Posterior cingulate gyrus (tissue), 11 donors: ENCODE results near the gene DAPK1.

ENCODE experiments used
- DNase-seq, 10 donors: peaks; one replicate each; pipeline versions ENCODE4 v3.0.0 to v3.0.0-alpha.2; 2020 to 2021; ENCODE audit warnings: mixed read lengths in 3 of 10
- intact Hi-C: fragments of 100-400 bp; cut with DNase I; formaldehyde crosslinking; loops from one replicate; pipeline ENCODE4 v1.15.1; 2023

The DAPK1 gene

GRCh38 chr9:87585123-87585855 is 87.6 kb downstream of the DAPK1 start:
- no peak for DNase-seq

GRCh38 chr9:87586731-87587355 is 89.2 kb downstream of the DAPK1 start:
- no peak for DNase-seq
- intact Hi-C loops = no loop called here

More at GRCh38 chr9:87585123-87585855, 87.6 kb downstream of the DAPK1 start:
- intact Hi-C loops = no loop called here

GRCh38 chr9:87587356-87587745 is 89.7 kb downstream of the DAPK1 start:
- no peak for DNase-seq
- intact Hi-C loops = no loop called here

GRCh38 chr9:87587864-87588263 is 90.2 kb downstream of the DAPK1 start:
- intact Hi-C loops = no loop called here
- DNase-seq = no peak

- intact Hi-C loops = no loop called here
- no peak for DNase-seq
Observed at GRCh38 chr9:87588339-87588738, 90.7 kb downstream of the DAPK1 start.

- DNase-seq = no peak
- intact Hi-C loops = no loop called here
Observed at GRCh38 chr9:87590996-87591395, 93.3 kb downstream of the DAPK1 start.

- DNase-seq = no peak
- intact Hi-C loops = no loop called here
Observed at GRCh38 chr9:87592554-87593358, 95.1 kb downstream of the DAPK1 start.

GRCh38 chr9:87593359-87593980 is 95.8 kb downstream of the DAPK1 start:
- DNase-seq = no peak
- intact Hi-C loops = no loop called here

- no peak for DNase-seq
- intact Hi-C loops = no loop called here
Observed at GRCh38 chr9:87594194-87594593, 96.5 kb downstream of the DAPK1 start.

- DNase-seq = no peak
- intact Hi-C loops = no loop called here
Observed at GRCh38 chr9:87594662-87595061, 97.0 kb downstream of the DAPK1 start.

GRCh38 chr9:87595610-87596009 is 97.9 kb downstream of the DAPK1 start:
- DNase-seq = no peak
- intact Hi-C loops = no loop called here

- intact Hi-C loops = no loop called here
- DNase-seq = no peak
Observed at GRCh38 chr9:87596862-87597261, 99.2 kb downstream of the DAPK1 start.

GRCh38 chr9:87597710-87598443 is 100.2 kb downstream of the DAPK1 start:
- intact Hi-C loops = no loop called here
- no peak for DNase-seq

- no peak for DNase-seq
- intact Hi-C loops = no loop called here
Observed at GRCh38 chr9:87599901-87600610, 102.4 kb downstream of the DAPK1 start.

- DNase-seq = no peak
- intact Hi-C loops = no loop called here
Observed at GRCh38 chr9:87601176-87601575, 103.5 kb downstream of the DAPK1 start.

- DNase-seq = no peak
- intact Hi-C loops = no loop called here
Observed at GRCh38 chr9:87601595-87601994, 103.9 kb downstream of the DAPK1 start.

GRCh38 chr9:87602933-87603643 is 105.4 kb downstream of the DAPK1 start:
- intact Hi-C loops = no loop called here
- no peak for DNase-seq

- intact Hi-C loops = no loop called here
- DNase-seq = no peak
Observed at GRCh38 chr9:87603854-87604490, 106.3 kb downstream of the DAPK1 start.
